GM18867 (cell line): ENCODE results near the gene KIAA1958.
A peak's percentile ranks its signal among the peaks of the same experiment; 100 is the strongest.
"Not testable (repeated sequence)": the region's sequence is repeated elsewhere in the genome, so short reads cannot be mapped to it uniquely, and the experiment has no call there.

Experiments used
- ATAC-seq: cut with Tn5 transposase; IDR thresholded peaks from one replicate; pipeline ENCODE4 v1.9.1; 2021; ENCODE audit warnings: mild to moderate bottlenecking, moderate library complexity; ENCODE audit not compliant: unreplicated experiment

Gene KIAA1958

DNA sequence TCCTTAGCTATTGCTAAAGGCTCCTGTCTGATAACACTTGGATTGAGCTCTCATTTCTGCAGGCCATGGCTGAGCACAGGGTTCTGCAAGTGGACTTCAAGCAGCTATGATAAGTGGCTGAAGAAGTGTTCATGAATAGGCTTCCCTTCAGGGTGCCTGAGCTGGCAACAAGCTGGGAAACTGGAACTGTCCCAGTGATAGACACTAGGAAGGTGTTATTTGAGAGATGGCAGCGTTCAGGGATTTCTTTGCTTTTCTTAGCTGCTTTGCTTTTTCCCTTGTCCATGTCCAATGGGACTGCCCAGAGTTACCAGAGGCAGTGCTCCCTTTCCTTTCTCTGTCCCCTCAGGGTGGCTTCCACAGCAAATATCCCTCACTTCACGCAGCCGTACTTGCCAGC lies 155.5 kb downstream of the KIAA1958 start:
- no peak for ATAC-seq

DNA sequence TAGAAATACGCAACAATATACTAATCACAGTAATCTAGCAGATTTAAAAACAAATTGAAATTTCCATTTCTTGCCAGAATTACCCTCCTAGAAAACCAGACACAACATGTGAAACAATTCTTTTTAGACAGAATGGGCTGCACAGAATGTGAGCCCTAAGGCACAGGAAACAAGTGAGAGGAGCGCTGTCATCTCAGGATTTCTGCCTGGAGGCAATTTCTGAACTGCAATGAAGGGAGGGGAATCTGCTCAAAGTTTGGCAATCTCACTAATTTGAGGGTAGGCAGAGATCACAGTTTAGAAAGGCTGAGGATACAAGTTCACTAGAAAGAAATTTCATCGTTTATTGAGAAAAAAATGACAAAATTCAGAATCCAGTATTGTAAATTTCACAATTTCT lies 161.0 kb downstream of the KIAA1958 start:
- ATAC-seq = no peak

DNA sequence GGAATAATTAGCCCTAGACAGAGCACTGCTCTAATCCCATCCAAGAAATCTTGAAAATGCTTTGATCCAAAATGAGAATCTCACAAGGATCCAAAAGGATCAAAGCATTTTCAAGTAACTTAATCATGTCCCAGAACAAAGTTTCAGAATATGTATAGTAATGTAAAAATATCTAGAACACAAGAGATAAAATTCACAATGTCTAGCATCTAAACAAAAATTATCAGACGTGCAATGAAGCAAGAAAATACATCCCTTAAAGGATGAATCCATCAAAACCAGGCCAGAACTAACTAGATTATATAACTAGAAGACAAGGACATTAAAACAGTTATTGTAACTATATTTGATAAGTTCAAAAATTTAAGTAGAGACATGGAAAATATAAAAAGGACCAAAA lies 162.0 kb downstream of the KIAA1958 start:
- no peak for ATAC-seq

DNA sequence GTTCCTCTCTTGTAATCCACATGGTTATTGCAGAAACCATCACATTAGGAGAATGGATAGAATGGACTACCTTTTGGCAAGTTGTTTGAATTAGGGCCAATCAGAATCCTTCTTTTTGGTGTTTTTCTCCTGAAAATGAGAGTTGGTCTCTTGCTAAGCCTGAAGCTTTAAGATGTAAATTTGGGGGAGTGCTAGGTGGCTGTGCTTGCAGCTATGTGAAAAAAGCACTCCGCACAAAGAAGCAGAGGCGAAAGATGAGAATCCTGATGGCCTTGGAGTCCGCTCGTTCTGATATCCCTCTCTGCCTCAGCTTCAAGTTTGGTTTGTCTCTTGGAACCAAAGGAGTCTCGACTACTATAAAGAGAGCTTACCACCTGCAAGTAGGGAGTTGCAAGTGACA lies 167.7 kb downstream of the KIAA1958 start:
- ATAC-seq = no peak

DNA sequence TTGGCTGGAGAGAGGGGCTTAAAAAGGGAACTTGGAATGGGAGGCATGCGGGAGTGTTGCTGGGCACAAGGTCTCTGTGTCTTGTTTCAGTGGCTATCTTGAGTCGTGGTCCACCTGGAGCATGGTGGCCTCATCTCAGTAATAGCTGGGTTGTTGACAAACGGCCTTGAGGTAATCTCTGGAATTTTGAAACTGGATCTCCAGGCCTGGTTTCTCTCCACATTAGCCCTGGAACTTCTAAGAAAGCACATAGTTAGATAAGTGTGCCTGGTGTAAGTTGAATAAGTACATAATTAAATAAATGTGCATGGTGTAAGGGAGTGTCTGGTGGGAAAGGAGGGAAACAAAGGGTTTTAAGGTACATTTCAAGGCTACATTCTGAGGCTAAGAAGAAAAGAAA lies 169.0 kb downstream of the KIAA1958 start:
- no peak for ATAC-seq

DNA sequence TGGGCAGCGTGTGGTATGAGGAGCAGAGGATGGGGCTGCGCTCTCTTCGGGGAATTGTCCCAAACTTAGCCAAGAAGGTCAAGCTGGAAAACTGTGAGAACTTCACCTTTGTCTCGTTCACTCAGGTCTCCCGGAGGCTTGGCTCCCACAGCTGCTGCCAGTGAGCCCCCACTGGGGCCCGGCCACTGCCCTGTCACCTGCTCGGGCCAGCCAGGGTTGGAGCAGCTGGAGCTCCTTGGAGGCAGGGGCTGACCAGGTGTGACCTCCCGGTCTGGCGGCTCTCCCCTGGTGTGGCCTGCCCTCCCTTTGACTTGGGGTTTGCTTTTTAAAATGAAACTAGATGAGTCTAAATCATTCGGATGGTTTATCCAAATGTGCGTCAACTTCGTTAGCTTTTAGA lies 173.3 kb downstream of the KIAA1958 start:
- ATAC-seq = no peak

DNA sequence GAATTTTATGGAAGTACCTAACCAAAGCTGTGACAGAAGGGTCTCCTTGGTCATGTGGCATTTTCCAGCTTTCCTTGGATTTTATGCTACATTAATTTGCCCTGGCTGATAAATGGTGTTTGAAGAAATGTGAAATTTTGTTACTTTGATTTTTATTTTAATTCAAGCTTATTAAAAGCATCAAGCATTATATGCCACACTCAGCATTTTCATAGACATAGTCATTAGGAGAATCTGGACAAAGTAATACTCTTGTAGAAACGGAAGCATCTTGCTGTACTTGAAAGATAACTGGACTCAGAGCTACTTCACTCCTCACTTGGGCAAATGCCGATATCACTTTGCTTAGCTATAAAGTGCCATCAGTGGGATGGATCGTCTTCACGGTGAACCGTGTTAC lies 177.1 kb downstream of the KIAA1958 start:
- ATAC-seq = no peak

DNA sequence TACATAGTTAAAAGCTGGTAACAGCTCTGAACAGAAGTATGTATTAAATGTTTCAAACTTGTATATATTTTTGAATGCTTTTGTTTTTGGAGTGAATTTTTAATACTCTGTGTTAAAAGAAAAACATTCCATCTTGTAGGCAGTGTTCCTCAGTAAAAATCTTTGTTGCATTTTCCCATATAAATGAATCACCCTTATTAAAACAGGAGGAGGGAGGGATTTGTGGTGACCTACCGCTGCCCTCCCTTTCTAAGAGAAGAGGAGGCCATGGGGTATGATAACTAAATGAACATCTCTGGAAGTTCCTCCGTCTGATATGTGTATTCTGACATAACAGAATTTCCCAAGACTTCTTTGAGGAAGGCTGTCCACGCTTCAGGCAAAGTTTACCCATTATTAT lies 177.9 kb downstream of the KIAA1958 start:
- ATAC-seq = no peak

DNA sequence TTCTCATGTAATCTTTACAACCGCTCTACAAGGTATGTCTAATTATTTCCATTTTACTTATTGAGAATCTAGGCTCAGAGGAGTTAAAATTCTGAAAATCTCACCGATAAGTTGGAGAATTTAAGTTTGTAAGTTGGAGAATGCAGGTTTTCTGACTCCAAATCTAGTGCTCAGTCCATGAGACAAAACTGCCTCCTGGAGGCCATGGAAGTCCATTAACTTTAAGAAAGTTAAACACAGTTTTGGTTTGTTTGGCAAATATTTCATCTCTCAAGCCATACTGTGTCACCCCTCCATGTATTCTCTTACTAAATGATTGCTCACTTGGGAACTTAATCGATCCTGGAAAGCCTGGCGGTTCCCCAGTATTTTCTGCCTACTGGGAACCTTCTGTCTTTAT lies 178.7 kb downstream of the KIAA1958 start:
- ATAC-seq = no peak

DNA sequence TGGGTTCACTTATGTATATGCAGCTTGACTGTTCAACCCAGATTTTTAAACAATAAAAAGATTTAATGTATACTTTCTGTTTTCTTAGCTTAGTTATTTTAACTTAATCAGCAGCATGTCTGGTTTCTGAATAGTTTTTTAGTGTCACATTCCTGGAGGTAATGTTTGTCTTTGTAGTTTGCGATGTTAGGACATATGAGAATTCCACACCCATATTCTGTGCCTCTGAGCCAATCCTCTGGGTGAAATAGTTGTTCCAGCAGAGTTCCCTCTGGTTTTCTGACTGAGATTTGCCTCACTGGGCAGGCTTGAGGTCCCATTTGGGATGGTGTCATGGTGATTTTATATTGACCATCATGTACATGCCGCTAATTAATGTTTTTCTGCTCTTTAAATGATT lies 182.7 kb downstream of the KIAA1958 start:
- no peak for ATAC-seq

DNA sequence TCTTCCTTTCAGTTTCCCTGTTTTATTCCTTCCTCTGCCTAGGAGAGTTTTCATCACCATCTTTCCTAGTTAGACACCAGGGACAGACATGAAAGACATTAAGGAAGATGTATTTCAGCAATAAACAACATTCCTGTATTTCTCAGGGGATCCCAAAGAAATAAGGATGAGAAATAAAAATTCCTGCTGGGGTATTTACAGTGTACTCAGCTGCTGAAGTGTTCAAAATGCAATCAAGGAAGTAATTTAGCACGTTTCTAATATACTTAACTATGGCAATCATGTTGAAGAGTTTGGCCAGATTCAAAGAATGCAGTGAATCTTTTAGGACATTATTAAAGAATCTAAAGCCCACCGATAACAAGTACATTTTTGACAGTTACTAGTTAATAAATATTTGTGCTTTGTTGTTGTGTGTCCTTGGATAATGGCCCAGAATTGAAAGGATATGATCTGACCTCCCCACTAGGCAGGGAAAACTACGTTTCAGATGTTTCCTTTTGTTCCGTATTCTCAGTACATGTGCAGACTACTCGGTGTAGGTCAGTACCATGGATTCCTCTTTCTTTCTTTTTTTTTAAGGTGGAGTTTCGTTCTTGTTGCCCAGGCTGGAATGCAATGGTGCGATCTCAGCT lies 184.5 kb downstream of the KIAA1958 start:
- no peak for ATAC-seq

DNA sequence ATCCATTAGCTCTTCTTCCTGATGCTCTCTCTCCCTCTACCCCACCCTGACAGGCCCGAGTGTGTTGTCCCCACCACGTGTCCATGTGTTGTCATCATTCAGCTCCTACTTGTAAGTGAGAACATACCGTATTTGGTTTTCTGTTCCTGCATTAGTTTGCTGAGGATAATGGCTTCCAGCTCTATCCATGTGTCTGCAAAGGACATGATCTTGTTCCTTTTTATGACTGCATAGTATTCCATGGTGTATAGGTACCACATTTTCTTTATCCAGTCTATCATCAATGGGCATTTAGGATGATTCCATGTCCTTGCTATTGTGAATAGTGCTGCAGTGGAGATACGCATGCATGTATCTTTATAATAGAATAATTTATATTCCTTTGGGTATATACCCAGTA lies 186.6 kb downstream of the KIAA1958 start:
- ATAC-seq = not testable (repeated sequence)

DNA sequence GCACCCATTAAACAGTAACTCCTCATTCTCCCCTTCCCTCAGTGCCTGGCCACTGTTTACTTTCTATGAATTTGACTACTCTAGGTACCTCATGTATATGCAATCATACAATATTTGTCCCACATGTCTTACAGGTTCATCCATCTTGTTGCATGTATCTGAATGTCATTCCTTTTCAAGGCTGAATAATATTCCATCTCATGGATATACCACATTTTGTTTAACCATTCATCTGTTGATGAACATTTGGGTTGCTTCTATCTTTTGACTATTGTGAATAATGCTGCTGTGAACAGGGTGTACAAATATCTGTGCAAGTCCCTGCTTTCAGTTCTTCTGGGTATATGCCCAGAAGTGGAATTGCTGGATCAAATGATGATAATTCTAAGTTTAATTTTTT lies 190.4 kb downstream of the KIAA1958 start:
- no peak for ATAC-seq

DNA sequence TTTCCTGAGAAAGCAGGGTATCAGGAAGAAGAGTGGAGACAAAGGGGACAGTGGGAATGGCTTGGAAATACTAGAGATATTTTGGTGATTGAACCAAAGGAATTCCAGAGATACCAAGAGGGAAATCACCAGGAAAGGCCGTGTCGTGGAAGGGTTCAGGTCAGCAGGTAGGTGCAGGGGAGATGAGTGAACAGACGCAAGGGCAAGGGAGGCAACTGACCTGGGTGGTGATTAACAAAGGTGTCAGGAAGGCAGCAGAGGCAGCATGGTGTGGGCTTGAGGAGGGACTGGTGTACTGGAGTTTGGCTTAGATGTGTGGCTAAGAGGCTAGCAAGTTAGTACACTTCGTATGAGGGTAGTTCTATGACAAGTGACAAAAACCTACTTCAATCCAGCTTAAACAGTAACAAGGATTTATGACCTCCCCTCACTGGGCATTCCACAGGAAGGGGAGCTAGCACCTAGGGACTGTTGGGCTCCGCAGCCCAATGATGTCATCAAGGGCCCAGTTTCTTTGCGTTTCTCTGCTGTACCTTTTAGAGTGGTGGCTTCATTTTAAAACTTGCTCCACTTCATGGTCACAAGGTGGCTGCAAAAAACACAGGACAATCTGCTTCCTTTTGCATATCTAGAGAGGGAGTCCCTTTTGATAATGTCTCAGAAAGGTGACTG lies 194.2 kb downstream of the KIAA1958 start:
- no peak for ATAC-seq

DNA sequence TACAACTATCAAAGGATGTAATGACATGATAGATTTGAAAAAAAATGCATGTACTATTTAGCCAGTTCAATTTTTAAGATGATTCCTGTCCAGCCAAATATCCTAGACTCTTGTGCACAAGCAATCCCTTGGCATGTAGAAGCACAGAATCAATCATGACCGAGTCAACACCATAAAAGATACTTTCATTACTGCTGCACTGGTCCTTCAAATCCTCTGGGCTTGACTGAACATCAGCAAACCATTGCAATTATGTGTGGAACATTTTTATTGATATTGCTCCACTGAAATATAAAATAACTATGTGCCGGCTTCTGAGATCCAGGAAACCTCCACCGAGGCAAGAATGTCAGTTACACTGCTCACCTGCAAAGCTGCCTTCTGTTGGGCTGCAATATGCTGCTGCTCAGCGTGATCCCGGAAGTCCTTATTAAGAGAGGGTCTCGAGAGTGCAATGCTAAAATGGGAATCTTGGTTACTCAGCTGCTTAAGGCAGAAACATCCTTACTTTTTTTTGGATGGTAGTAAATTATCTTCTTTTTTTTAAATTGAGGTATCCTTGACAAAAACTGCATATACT lies 202.6 kb downstream of the KIAA1958 start:
- ATAC-seq = no peak

DNA sequence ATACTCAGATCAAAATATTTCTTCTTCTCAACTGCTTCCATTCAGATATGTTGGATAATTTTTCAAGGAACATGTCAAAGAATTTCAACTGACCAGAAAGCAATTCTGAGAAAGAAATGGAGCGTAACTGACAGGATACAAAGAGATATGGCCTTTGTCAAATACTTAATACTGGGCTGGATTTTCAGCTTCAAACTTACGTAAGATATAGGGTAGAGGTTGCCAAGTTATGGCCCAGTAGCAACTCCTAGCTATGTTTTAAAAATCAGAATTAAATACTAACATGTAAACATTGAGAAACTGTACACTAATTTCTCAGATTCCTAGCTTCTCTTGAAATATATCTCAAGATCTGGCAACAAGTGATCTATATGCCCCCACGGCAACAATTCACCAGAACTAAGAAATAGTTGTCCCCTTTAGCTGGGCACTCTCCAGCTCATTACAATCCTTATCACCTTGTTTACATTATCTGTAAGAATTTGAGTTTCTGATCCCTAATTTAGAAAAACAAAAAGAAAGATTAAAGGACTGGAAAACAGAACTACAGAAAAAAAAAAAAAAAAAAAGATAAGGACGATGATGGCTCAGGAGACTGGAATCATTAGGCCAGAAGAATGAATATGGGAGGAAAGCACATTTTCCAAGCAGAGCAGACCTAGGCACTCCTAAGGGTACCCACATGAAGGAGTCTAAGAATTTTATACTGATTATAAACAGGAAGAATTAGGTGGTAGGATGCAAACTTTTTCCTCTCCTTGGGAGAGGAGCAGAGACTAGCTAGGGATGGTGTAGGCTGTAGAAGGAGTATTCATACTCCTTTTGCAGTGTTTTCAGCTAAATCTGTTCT lies 208.3 kb downstream of the KIAA1958 start:
- ATAC-seq = no peak

DNA sequence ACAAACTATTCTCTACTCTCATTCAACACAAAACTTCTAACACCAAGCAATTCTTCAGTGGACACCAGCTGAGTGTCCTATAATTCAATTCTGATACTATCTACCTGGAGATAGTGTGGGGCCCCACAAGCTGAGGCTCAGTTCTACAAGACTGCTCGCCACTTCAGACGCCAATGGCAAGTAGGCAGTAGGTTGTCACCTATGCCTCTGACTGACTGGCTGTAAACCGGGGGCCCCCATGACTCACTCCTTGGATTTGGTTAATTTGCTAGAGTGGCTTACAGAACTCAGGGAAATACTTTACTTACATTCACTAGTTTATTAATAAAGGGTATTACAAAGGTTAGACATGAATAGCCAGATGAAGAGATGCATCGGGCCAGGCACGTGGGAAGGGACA lies 209.8 kb downstream of the KIAA1958 start:
- ATAC-seq = no peak

DNA sequence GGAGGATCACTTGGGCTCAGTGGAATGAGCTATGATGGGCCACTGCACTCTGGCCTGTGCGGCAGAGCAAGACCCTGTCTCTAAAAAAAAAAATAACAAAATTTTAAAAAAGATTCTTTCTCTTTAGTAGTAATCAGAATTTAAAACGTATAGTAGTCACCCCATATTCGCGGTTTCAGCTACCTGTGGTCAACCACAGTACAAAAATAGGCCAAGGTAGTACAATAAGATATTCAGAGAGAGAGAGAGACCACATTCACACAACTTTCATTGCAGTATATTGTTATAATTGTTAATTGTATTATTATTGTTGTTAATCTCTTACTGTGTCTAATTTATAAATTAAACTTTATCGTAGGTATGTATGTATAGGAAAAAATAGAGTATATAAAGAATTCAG lies 212.6 kb downstream of the KIAA1958 start:
- peak; percentile 92 for ATAC-seq

DNA sequence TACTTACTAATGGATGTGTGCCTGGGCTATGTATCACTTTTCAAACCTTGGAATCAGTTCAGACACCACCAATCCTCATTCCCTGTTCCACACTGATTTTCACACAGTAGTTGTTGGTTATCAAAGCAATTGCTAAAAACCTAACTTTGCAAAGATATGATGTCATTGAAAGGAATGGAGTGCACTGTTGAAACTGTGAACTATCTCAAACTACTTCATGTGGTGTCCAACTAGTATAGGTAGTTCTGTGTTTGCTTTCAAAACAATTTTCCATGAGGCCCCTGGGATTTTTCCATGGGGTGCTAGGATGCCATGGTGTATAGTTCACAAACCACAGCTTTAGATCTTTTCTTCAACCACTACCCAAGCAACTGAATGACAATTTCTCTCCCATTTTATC lies 213.5 kb downstream of the KIAA1958 start:
- no peak for ATAC-seq

DNA sequence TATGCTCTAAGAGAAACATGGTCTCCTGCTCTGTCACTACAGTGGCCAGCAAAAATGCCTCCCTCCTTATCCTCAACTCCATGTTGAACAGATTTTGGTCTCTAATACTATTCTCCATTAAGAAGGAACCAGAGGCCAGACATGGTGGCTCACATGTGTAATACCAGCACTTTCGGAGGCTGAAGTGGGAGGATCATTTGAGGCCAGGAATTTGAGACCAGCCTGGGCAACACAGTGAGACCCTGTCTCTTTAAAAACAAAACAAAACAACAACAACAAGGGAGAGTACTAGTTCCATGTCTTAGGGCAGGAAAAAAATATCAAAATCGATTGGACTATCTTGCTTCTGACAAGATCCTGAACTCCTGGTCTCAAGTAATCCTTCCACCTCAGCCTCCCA lies 216.7 kb downstream of the KIAA1958 start:
- ATAC-seq = no peak

DNA sequence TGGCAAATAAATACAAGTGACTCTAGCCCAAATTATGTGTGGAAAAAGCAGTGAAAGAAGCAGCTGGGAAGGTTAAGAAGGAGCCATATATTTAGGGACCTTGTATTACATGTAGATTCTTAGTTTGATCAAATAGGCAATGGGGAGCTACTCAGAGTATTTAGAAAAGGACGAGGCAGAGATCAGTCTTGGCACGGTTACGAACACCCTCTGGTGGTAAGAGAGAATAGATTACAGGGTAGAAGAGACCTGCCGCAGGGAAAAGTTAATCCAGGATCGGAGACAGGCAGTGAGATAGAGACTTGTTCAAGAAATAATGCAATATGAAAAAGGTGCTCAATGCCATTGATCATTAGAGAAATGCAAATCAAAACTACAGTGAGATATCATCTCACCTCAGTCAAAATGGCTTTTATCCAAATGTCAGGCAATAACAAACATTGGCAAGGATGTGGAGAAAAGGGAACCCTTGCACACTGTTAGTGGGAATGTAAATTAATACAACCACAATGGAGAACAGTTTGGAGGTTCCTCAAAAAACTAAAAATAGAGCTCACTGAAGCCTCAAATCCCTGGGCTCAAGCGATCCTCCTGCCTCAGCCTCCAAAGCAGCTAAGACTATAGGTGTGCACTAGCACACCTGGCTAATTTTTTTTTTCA lies 219.3 kb downstream of the KIAA1958 start:
- ATAC-seq = no peak
